ENCODE data around the gene PLEKHG5.
"Not testable (repeated sequence)": the region's sequence is repeated elsewhere in the genome, so short reads cannot be mapped to it uniquely, and the experiment has no call there.

PLEKHG5 gene

GRCh38 chr1:6436277-6436676, 55.2 kb downstream of the PLEKHG5 start:
- H3K4me3 ChIP-seq (ENCODE audit: control insufficient read depth in 1 of 7, extremely low read depth in 1 of 7, insufficient read depth in 4 of 7, low read depth in 2 of 7, low read length in 6 of 7); H3K36me3 ChIP-seq (ENCODE audit: control insufficient read depth in 4 of 4, insufficient read depth in 4 of 4, low read length in 3 of 4); H3K27ac ChIP-seq (ENCODE audit: insufficient read depth in 1 of 2, low read depth in 1 of 2, low read length in 2 of 2, poor library complexity in 1 of 2, severe bottlenecking in 2 of 2); H3K9me3 ChIP-seq (ENCODE audit: control extremely low read depth in 1 of 5, control insufficient read depth in 4 of 5, insufficient read depth in 2 of 5, low read depth in 1 of 5, low read length in 4 of 5); POLR2A ChIA-PET; DNase-seq: not testable (repeated sequence)
- CTCF ChIA-PET: interaction anchor here (1.4 to 7.4 kb wide), 4 partner anchors 10 to 190 kb away, joined by 4 to 61 read pairs (median 18); partner anchors contain the start of gene HES2
- Histone ChIP-seq H3K27me3 (replicated peaks in 2 of 5; ENCODE audit: control insufficient read depth in 4 of 5, insufficient read depth in 5 of 5, low read length in 4 of 5) (peaks cover 0 to 28% (median 14%) of the 10 kb centered on the region in 5 experiments), H3K4me1 (ENCODE audit: control extremely low read depth in 1 of 4, control insufficient read depth in 4 of 4, insufficient read depth in 4 of 4, low read length in 3 of 4) (peaks cover 0 to 10% (median 3%) of the 10 kb centered on the region in 4 experiments)
- WGBS (ENCODE audit: insufficient coverage): 100% methylated on average over 1 of the region's 3 CpGs

- peaks cover 0 to 28% (median 9%) of the 10 kb centered on the region in 5 experiments for H3K27me3 ChIP-seq (replicated peaks in 2 of 5; ENCODE audit: control insufficient read depth in 4 of 5, insufficient read depth in 5 of 5, low read length in 4 of 5)
- H3K9me3 ChIP-seq (ENCODE audit: control extremely low read depth in 1 of 5, control insufficient read depth in 4 of 5, insufficient read depth in 2 of 5, low read depth in 1 of 5, low read length in 4 of 5): no peaks in the 10 kb centered on the region
- POLR2A ChIA-PET: no interaction called here
- no peak overlapping the region for H3K27ac ChIP-seq (ENCODE audit: insufficient read depth in 1 of 2, low read depth in 1 of 2, low read length in 2 of 2, poor library complexity in 1 of 2, severe bottlenecking in 2 of 2)
- WGBS (ENCODE audit: insufficient coverage): 89% methylated on average over 1 of the region's 3 CpGs
- no peak overlapping the region for H3K4me3 ChIP-seq (ENCODE audit: control insufficient read depth in 1 of 7, extremely low read depth in 1 of 7, insufficient read depth in 4 of 7, low read depth in 2 of 7, low read length in 6 of 7)
- CTCF ChIA-PET: interaction anchor here (1.4 to 7.4 kb wide), 3 partner anchors 10 to 15 kb away, joined by 5 to 61 read pairs (median 31); partner anchors contain the start of gene HES2
- H3K36me3 ChIP-seq (ENCODE audit: control insufficient read depth in 4 of 4, insufficient read depth in 4 of 4, low read length in 3 of 4): no peaks in the 10 kb centered on the region
- DNase-seq: no peak
- H3K4me1 ChIP-seq (ENCODE audit: control extremely low read depth in 1 of 4, control insufficient read depth in 4 of 4, insufficient read depth in 4 of 4, low read length in 3 of 4): peaks cover 0 to 5% (median 2%) of the 10 kb centered on the region in 4 experiments
These were observed 55.9 kb downstream of the PLEKHG5 start for GRCh38 chr1:6435547-6435946.

- no peaks in the 10 kb centered on the region for H3K9me3 ChIP-seq (ENCODE audit: control extremely low read depth in 1 of 5, control insufficient read depth in 4 of 5, insufficient read depth in 2 of 5, low read depth in 1 of 5, low read length in 4 of 5)
- POLR2A ChIA-PET: no interaction called here
- no peak for DNase-seq
These were observed 56.3 kb downstream of the PLEKHG5 start for GRCh38 chr1:6435129-6435528.

GRCh38 chr1:6434186-6434585, 57.3 kb downstream of the PLEKHG5 start:
- Histone ChIP-seq H3K4me3 (ENCODE audit: control insufficient read depth in 1 of 7, extremely low read depth in 1 of 7, insufficient read depth in 4 of 7, low read depth in 2 of 7, low read length in 6 of 7) (no peak overlapping the region), H3K36me3 (ENCODE audit: control insufficient read depth in 4 of 4, insufficient read depth in 4 of 4, low read length in 3 of 4) (no peaks in the 10 kb centered on the region), H3K27me3 (replicated peaks in 2 of 5; ENCODE audit: control insufficient read depth in 4 of 5, insufficient read depth in 5 of 5, low read length in 4 of 5) (peaks cover 0 to 29% (median 5%) of the 10 kb centered on the region in 5 experiments), H3K4me1 (ENCODE audit: control extremely low read depth in 1 of 4, control insufficient read depth in 4 of 4, insufficient read depth in 4 of 4, low read length in 3 of 4) (no peaks in the 10 kb centered on the region), H3K9me3 (ENCODE audit: control extremely low read depth in 1 of 5, control insufficient read depth in 4 of 5, insufficient read depth in 2 of 5, low read depth in 1 of 5, low read length in 4 of 5) (no peaks in the 10 kb centered on the region), H3K27ac (ENCODE audit: insufficient read depth in 1 of 2, low read depth in 1 of 2, low read length in 2 of 2, poor library complexity in 1 of 2, severe bottlenecking in 2 of 2) (no peak overlapping the region)
- 100% methylated on average over 5 of the region's 5 CpGs for WGBS (ENCODE audit: insufficient coverage)
- ChIA-PET CTCF (no interaction called here), POLR2A (no interaction called here)
- DNase-seq: no peak

More at GRCh38 chr1:6435129-6435528, 56.3 kb downstream of the PLEKHG5 start:
- no peaks in the 10 kb centered on the region for H3K36me3 ChIP-seq (ENCODE audit: control insufficient read depth in 4 of 4, insufficient read depth in 4 of 4, low read length in 3 of 4)
- CTCF ChIA-PET: interaction anchor here (1.4 to 7.4 kb wide), 3 partner anchors 9 to 15 kb away, joined by 5 to 61 read pairs (median 31); partner anchors contain the start of gene HES2
- H3K4me3 ChIP-seq (ENCODE audit: control insufficient read depth in 1 of 7, extremely low read depth in 1 of 7, insufficient read depth in 4 of 7, low read depth in 2 of 7, low read length in 6 of 7): no peak overlapping the region
- H3K4me1 ChIP-seq (ENCODE audit: control extremely low read depth in 1 of 4, control insufficient read depth in 4 of 4, insufficient read depth in 4 of 4, low read length in 3 of 4): peaks cover 0 to 3% (median 1%) of the 10 kb centered on the region in 4 experiments
- WGBS (ENCODE audit: insufficient coverage): 98% methylated on average over 5 of the region's 15 CpGs
- peaks cover 0 to 30% (median 9%) of the 10 kb centered on the region in 5 experiments for H3K27me3 ChIP-seq (replicated peaks in 2 of 5; ENCODE audit: control insufficient read depth in 4 of 5, insufficient read depth in 5 of 5, low read length in 4 of 5)
- no peak overlapping the region for H3K27ac ChIP-seq (ENCODE audit: insufficient read depth in 1 of 2, low read depth in 1 of 2, low read length in 2 of 2, poor library complexity in 1 of 2, severe bottlenecking in 2 of 2)

- POLR2A ChIA-PET; DNase-seq; H3K4me3 ChIP-seq (ENCODE audit: control insufficient read depth in 1 of 7, extremely low read depth in 1 of 7, insufficient read depth in 4 of 7, low read depth in 2 of 7, low read length in 6 of 7); H3K9me3 ChIP-seq (ENCODE audit: control extremely low read depth in 1 of 5, control insufficient read depth in 4 of 5, insufficient read depth in 2 of 5, low read depth in 1 of 5, low read length in 4 of 5); H3K4me1 ChIP-seq (ENCODE audit: control extremely low read depth in 1 of 4, control insufficient read depth in 4 of 4, insufficient read depth in 4 of 4, low read length in 3 of 4); H3K36me3 ChIP-seq (ENCODE audit: control insufficient read depth in 4 of 4, insufficient read depth in 4 of 4, low read length in 3 of 4); H3K27ac ChIP-seq (ENCODE audit: insufficient read depth in 1 of 2, low read depth in 1 of 2, low read length in 2 of 2, poor library complexity in 1 of 2, severe bottlenecking in 2 of 2): not testable (repeated sequence)
- CTCF ChIA-PET: interaction anchor here (0.7 to 1.8 kb wide), 2 partner anchors 9 to 17 kb away, joined by 3 to 5 read pairs; no protein-coding TSS in a partner anchor
- WGBS (ENCODE audit: insufficient coverage): 77% methylated on average over 8 of the region's 13 CpGs
- peaks cover 0 to 37% (median 3%) of the 10 kb centered on the region in 5 experiments for H3K27me3 ChIP-seq (replicated peaks in 2 of 5; ENCODE audit: control insufficient read depth in 4 of 5, insufficient read depth in 5 of 5, low read length in 4 of 5)
These were observed 59.6 kb downstream of the PLEKHG5 start for GRCh38 chr1:6431645-6432579.

GRCh38 chr1:6429660-6430411, 61.6 kb downstream of the PLEKHG5 start:
- H3K4me1 ChIP-seq (ENCODE audit: control extremely low read depth in 1 of 4, control insufficient read depth in 4 of 4, insufficient read depth in 4 of 4, low read length in 3 of 4); H3K36me3 ChIP-seq (ENCODE audit: control insufficient read depth in 4 of 4, insufficient read depth in 4 of 4, low read length in 3 of 4); H3K9me3 ChIP-seq (ENCODE audit: control extremely low read depth in 1 of 5, control insufficient read depth in 4 of 5, insufficient read depth in 2 of 5, low read depth in 1 of 5, low read length in 4 of 5); H3K4me3 ChIP-seq (ENCODE audit: control insufficient read depth in 1 of 7, extremely low read depth in 1 of 7, insufficient read depth in 4 of 7, low read depth in 2 of 7, low read length in 6 of 7); H3K27ac ChIP-seq (ENCODE audit: insufficient read depth in 1 of 2, low read depth in 1 of 2, low read length in 2 of 2, poor library complexity in 1 of 2, severe bottlenecking in 2 of 2); POLR2A ChIA-PET: not testable (repeated sequence)
- WGBS (ENCODE audit: insufficient coverage): 37% methylated on average over 11 of the region's 19 CpGs
- DNase-seq: peak in 1 of 3 donors; percentile 59
- CTCF ChIA-PET: interaction anchor here (1.0 kb wide), 1 partner anchor 8 kb away, joined by 3 read pairs; no protein-coding TSS in a partner anchor
- peaks cover 0 to 58% (median 13%) of the 10 kb centered on the region in 5 experiments for H3K27me3 ChIP-seq (replicated peaks in 2 of 5; ENCODE audit: control insufficient read depth in 4 of 5, insufficient read depth in 5 of 5, low read length in 4 of 5)

Measured in common myeloid progenitor, CD34-positive (primary cell).